Measurements from ENCODE around the gene ZNF358. TPM values are rescaled to one million over a fixed set of nuclear protein-coding genes. Genes with fewer than 3 reads are reported as not detected.

Gene ZNF358
- total RNA-seq, 1 donor from 2014 or later, result 16.9 TPM

DNA sequence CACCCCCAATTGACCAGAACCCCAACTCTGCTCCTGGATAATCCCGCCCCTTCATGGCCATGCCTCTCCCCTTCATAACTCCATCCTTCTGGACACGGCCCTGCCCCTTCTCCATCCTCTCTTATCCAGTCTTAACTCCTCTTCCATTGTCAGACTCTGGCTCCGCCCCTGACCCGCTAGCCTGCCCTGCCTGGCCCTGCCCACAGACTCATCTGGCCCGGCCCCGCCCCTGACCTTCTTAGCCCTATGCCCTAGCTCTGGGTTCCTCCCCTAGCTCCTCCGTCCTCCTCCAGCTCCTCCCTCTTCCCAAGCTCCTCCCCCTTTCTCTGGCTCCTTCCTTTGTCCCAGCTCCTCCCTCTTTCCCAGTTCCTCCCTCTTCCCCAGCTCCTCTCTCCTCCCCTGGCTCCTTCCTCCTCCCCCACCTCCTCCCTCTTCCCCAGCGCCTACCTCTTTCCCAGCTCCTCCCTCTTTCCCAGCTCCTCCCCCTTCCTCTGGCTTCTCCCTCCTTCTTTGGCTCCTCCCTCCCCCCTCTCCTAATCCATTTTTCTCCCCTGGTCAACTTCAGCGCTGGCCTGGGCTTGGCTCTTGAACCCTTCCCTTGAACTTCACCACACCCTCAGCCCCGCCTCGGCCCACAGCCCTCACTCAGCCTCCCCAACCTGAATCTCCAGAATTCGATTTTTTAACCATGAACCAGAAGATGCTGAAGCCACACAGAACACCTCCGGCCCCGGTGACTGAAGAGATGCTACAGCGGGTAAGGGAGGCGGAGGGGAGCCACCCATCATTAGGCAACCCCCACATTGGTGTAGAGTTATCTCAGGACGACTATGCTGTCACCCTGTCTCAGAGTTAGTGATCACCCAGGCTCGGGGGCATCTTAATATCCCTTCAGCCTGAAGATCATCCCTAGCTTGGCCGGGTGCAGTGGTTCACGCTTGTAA, 9.2 kb upstream of the ZNF358 start:
- Mint-ChIP-seq H3K27ac (no peak overlapping the region), H3K36me3 (ENCODE audit: low read depth) (no peaks in the 10 kb centered on the region), H3K4me3 (no peak overlapping the region), H3K27me3 (peaks cover 31% of the 10 kb centered on the region), H3K9me3 (no peaks in the 10 kb centered on the region), H3K4me1 (peaks cover 14% of the 10 kb centered on the region)
- DNase-seq, result no peak
- ChIA-PET POLR2A (interaction anchor here (0.6 to 0.8 kb wide), 2 partner anchors 13 to 16 kb away, joined by 3 to 5 read pairs; partner anchors contain the start of gene MCOLN1), CTCF (no interaction called here)
- peak; percentile 78 for ATAC-seq (ENCODE audit: low read depth)
- intact Hi-C loops (cut with micrococcal nuclease), result loop anchor here (2.0 kb wide), 1 partner anchor 18 kb away; the partner anchor contains the start of gene PEX11G
- TF ChIP-seq, protein P1, sequence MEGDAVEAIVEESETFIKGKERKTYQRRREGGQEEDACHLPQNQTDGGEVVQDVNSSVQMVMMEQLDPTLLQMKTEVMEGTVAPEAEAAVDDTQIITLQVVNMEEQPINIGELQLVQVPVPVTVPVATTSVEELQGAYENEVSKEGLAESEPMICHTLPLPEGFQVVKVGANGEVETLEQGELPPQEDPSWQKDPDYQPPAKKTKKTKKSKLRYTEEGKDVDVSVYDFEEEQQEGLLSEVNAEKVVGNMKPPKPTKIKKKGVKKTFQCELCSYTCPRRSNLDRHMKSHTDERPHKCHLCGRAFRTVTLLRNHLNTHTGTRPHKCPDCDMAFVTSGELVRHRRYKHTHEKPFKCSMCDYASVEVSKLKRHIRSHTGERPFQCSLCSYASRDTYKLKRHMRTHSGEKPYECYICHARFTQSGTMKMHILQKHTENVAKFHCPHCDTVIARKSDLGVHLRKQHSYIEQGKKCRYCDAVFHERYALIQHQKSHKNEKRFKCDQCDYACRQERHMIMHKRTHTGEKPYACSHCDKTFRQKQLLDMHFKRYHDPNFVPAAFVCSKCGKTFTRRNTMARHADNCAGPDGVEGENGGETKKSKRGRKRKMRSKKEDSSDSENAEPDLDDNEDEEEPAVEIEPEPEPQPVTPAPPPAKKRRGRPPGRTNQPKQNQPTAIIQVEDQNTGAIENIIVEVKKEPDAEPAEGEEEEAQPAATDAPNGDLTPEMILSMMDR (IDR thresholded peaks at IDR 0.05), result no peak

DNA sequence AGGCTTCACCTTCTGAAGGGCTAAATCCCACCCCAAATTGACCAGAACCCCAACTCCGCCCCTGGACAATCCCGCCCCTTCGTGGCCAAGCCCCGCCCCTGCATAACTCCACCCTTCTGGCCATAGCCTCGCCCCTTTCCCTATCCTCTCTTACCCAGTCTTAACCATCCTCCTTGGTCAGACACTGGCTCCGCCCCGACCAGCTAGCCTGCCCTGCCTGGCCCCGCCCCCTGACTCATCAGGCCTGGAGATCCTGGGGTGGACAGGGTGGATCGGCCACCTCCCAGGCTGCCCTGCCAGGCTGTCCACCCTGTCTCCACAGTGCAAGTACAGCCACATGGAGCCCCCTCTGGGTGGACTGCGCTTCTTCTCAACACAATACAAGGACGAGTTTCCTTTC, 8.0 kb upstream of the ZNF358 start:
- H3K27ac Mint-ChIP-seq, result no peak overlapping the region

DNA sequence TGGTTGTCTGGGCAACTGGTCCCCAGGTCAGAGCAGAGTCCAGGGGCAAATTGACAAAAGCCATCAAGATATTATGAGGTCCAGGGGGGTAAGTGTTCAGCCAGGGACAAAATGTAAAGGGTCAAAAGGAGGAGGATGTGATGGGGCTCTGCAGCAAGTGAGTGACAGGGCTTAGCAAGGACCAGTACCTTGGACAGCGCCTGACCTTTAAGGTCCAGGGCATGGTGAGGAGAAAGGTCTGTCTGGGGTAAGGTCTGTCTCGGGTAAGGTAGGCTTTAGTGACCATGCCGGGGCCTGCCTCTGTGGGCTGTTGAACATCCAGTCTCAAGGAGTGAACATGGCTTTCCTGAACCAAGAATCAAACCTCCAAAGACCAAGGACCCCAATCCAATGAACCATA, 6.3 kb upstream of the ZNF358 start:
- Mint-ChIP-seq H3K9me3 (no peaks in the 10 kb centered on the region), H3K27me3 (peaks cover 20% of the 10 kb centered on the region), H3K36me3 (ENCODE audit: low read depth) (no peaks in the 10 kb centered on the region), H3K27ac (no peak overlapping the region), H3K4me1 (peaks cover 14% of the 10 kb centered on the region), H3K4me3 (no peak overlapping the region)
- ChIA-PET CTCF (no interaction called here), POLR2A (no interaction called here)
- DNase-seq, result no peak
- ATAC-seq (ENCODE audit: low read depth), result no peak
- intact Hi-C loops (cut with micrococcal nuclease), result no loop called here
- TF ChIP-seq, protein P1 (IDR thresholded peaks at IDR 0.05), result no peak

More for the DNA sequence above, 8.0 kb upstream of the ZNF358 start:
- no peak overlapping the region for H3K4me3 Mint-ChIP-seq
- intact Hi-C loops (cut with micrococcal nuclease), result loop anchor here (2.0 kb wide), 1 partner anchor 19 kb away; the partner anchor contains the start of gene PEX11G
- ChIA-PET POLR2A (no interaction called here), CTCF (no interaction called here)
- H3K9me3 Mint-ChIP-seq, result no peaks in the 10 kb centered on the region
- ATAC-seq (ENCODE audit: low read depth) (no peak), DNase-seq (no peak)
- H3K27me3 Mint-ChIP-seq, result peaks cover 21% of the 10 kb centered on the region
- no peaks in the 10 kb centered on the region for H3K36me3 Mint-ChIP-seq (ENCODE audit: low read depth)
- TF ChIP-seq, protein P1 (IDR thresholded peaks at IDR 0.05), result no peak
- H3K4me1 Mint-ChIP-seq, result peaks cover 14% of the 10 kb centered on the region

DNA sequence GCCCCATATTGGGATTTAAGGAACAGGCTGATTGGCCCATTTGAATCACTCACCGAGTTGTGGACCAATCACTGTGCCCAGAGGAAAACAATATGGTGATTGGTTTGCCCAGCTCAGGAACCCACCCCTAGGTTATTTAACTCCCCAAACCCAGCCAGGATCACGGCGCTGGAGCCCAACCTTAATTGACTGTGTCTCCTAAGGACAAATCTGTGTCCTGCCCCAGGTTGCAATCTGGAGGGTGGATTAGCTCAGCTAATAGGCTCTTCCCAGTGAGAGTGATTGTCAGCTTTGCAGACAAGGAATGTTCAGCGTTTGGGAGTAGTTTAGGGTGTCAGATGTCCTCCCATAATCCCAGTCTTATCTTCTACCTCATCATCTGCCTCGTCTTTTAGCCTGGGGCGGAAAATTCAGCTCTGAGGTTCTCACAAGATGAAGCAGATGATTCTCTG, 3.5 kb upstream of the ZNF358 start:
- H3K27me3 Mint-ChIP-seq, result peaks cover 10% of the 10 kb centered on the region
- ATAC-seq (ENCODE audit: low read depth), result no peak
- DNase-seq, result no peak
- H3K27ac Mint-ChIP-seq, result no peak overlapping the region
- no peaks in the 10 kb centered on the region for H3K36me3 Mint-ChIP-seq (ENCODE audit: low read depth)
- ChIA-PET POLR2A (interaction anchor here (0.6 kb wide), 1 partner anchor 44 kb away, joined by 3 read pairs; no protein-coding TSS in a partner anchor), CTCF (no interaction called here)
- no peaks in the 10 kb centered on the region for H3K9me3 Mint-ChIP-seq
- intact Hi-C loops (cut with micrococcal nuclease), result no loop called here
- H3K4me1 Mint-ChIP-seq, result peaks cover 10% of the 10 kb centered on the region
- TF ChIP-seq, protein P1 (IDR thresholded peaks at IDR 0.05), result no peak
- H3K4me3 Mint-ChIP-seq, result no peak overlapping the region
